Forelimb muscle (tissue), 1 donor: ENCODE measurements around the gene AGPAT3. TPM values are rescaled to one million over a fixed set of nuclear protein-coding genes. Genes with fewer than 3 reads are reported as not detected.

Source experiments
- DNase-seq: peaks from one replicate; pipeline ENCODE4 v3.0.0-alpha.2; 2013; ENCODE audit warnings: low read depth
- polyA plus RNA-seq: library from polyadenylated mRNA; unstranded; fragments of 120-200 nt; gene quantifications from one replicate; pipeline ENCODE4 v1.2.1, GENCODE V29; 2013; ENCODE audit not compliant: insufficient read length

Gene AGPAT3
- polyA plus RNA-seq, 1 donor: 27.0 TPM

DNA sequence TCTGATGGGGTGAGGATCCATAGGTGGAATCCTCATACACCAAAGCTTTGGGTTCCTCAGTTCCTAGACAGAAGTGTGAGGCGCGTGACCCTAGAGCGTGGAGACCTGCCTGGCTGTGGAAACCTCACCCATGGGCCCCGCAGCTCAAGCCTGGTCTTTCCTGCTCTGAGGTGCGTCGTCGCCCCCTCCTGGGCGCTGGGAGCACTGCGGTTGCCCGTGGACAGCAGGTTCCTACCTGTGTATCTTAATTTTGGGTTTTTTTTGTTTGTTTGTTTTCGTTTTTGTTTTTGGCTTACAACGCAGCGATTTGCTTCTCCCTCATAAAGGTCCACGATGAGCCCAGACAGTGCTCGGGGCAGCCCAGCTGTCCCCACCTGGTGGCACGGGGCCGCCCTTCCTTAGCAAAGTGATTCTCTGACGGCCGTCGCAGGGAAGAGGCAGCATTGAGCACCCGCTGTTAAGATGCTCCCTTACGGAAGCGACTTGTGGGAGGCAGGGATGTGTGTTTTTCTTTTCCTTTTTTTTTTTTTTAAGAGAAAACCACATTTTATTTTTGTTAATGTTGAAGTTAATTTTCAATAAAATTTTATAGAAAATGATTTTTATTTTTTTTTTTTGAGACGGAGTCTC, 110.6 kb downstream of the AGPAT3 start:
- DNase-seq: no peak

DNA sequence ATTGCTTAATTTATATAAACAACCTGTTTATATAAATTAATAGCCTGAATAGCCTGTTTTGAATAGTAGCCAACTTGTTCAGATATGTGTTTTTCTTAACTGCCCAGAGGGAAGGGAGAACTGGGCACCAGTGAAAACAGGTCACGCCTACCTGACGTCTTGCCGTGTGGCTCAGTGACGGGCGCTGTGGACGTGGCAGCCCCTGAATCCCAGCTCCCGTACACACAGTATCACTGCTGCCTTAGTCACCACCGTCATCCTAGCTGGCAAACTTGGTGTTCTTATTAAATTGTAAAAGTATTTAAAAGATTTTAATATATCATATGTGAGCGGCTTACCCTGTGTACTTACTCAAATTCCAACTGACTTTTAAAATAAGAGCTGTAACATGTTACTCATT, 111.6 kb downstream of the AGPAT3 start:
- DNase-seq: no peak

DNA sequence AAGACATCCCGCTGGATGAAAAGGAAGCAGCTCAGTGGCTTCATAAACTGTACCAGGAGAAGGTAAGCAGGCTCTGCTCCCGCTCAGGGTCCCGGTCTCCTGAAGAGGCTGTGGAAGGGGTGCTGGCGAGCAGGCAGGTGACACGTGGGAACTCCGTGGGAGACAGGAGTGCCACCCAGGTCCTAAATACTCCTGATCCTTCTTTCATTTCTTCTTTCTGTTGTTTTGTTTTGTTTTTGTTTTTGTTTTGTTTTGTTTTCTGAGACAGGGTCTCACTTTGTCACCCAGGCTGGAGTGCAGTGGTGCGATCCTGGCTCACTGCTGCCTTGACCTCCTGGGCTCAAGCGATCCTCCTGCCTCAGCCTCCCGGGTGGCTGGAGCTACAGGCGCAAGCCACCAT, 113.0 kb downstream of the AGPAT3 start:
- DNase-seq: no peak

DNA sequence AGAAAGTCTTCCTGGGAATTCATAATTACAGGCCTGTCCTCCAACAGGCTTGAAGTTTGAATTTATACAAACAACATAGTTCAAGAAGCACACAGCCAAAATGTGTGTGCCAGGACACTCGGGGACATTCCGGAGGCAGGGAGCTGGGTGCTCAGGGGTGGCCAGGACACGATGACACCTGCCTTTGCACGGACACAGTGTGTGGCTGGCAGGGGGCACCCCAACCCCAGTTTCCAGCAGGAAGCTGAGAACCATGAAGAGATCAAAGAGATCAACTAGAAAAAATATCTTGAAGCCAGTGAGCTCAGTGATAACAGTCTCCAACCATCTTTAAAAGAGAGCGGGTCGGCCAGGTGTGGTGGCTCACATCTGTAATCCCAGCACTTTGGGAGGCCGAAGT, 114.6 kb downstream of the AGPAT3 start:
- no peak for DNase-seq

DNA sequence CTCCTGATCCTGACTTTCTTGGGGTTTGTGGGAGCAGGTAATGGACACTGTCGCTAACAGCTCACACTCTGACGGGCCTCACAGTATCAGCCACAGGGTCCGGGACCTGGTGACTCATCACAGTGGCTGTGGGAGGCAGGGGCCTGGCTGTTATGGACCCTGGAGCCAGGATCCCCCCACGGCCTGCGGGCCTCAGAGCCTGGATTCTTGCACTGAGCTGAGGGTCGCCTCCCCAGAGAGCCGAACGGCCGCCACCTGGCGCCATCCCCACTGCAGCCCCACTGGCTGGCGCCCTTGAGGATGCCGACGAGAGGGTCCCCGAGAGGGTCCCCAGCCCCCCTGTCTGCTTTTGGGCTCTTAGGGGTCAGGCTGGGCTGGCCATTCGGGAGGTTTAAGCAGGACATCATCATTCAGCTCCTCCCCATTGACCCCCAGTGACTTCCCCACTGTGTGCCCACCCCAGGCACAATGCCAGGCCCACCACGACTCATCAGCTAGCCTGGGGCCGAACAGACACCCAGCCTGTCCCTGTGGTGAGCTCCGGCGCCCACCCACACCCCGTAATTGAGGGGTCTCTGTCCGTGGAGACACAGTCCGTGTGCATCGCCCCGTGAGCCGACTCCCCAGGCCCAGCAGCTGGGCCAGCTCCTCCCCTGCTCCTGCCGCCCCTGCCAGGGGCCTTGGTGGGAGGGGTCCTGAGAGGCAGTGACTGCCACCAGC, 116.3 kb downstream of the AGPAT3 start:
- no peak for DNase-seq

DNA sequence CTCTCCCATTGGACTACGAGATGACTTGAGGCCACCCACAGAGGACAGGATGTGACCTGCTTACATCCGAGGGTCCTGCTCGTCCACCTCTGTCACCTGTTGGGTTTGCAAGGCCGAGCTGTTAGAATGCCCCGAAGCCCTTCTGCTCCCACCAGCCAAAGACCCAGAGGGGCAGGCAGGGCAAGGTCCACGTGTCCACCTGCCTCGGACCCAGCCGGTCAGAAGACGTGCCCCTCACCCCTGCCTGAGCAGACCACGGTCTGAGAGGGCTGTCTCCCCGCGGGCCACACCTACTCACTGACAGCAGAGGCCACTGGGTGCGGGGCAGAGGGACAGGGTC, 116.8 kb downstream of the AGPAT3 start:
- DNase-seq: no peak

DNA sequence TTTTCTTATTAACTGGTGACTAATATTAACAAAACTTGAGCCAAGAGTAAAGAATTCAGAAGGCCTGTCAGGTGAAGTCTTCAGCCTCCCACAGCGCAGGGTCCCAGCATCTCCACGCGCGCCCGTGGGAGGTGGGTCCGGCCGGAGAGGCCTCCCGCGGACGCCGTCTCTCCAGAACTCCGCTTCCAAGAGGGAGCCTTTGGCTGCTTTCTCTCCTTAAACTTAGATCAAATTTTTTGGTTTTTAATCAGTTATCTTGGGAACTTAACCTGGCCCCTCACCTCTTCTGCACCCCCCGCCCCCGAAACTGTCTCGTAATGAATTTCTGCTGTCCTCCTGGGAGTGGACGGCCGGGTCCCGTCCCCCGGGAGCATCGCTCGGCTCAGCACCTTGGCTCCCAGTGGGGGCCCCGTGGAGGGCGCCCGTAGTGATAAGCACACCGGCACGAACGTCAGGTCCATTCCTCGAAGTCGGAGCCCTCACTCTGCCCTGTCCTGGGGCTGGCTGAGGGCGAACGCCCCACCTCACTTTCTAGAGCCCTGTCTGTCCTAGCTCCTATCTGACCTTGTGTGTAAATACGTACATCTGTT, 117.6 kb downstream of the AGPAT3 start:
- DNase-seq: no peak

DNA sequence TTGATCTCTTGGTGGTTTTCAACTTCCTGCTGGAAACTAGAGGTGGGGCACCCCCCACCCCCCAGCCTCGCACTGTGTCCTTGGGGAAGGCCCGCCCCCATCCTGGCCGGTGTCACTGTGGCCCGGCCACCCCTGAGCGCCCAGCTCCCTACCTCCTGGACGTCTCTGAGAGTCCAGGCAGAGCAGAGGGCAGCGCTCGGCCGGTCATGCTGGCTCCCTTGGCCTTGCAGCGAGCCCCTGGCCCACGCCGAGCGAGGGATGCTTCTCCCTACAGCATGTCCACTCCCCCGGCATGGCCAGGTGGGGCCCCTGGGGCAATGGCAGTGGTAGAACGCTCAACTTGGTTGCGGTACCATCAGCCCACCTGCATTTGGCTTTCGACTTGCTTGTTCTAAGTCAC, 118.4 kb downstream of the AGPAT3 start:
- DNase-seq: no peak

DNA sequence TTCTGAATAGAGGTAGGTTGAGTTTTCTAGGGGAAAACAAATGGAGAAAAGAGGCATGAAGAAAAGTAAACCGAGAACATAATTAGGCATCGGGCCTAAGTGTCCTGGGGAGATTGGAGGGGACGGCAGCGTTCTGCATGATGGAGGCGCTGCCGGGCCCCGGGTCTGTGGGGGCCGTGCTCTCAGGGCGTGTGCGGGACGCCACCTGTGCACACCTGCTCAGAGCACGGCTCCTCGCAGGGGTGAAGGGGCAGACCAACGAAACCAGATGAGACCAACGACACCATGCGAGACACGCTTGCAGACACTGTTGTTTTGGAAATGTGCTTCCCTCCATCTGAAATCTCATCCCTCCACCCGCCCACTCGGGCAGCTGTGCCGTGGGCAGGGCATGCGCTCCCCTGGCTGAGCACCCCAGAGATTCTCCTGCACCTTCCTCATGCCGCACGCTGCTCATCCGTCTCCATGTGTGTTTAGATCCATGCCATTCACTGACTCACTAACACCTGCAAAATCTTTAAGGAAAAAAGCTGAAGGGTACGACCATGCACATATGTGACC, 118.9 kb downstream of the AGPAT3 start:
- DNase-seq: no peak

DNA sequence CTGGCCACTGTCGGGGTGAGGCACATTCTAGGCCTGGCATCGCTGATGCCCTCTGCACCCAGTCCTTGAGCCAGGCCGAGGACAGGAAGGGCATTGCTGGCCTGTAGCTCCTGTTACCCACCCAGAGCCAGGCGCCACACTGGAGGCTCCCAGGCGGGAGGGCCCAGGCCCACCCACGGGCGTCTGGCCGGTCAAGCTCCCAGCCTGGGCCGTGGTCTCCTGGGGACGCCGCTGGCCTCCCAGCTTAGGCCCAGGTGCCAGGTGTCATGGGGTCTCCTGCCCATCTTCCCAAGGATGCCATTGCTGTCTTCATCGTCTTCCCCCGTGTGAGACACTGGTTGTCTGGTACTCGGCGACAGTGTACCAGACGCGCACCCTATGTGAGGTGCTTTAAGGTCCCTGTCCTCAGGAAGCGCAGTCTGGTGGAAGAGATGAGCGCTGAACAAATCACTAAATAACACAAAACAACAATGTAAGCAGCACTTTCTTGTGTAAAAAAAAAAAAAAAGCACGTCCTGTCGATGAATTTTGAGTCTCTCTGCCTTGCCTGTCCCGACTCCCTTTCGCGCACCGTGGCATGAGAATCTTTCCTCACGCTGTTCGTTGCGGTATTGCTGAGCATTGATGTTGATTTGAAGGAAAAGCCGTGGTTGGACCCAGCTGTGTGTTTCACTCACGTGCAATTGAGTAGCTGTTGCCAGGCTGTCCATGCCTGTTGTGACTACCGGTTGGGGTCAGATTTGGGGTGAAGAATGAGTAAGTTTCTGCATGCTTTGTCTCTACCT, 120.1 kb downstream of the AGPAT3 start:
- no peak for DNase-seq

DNA sequence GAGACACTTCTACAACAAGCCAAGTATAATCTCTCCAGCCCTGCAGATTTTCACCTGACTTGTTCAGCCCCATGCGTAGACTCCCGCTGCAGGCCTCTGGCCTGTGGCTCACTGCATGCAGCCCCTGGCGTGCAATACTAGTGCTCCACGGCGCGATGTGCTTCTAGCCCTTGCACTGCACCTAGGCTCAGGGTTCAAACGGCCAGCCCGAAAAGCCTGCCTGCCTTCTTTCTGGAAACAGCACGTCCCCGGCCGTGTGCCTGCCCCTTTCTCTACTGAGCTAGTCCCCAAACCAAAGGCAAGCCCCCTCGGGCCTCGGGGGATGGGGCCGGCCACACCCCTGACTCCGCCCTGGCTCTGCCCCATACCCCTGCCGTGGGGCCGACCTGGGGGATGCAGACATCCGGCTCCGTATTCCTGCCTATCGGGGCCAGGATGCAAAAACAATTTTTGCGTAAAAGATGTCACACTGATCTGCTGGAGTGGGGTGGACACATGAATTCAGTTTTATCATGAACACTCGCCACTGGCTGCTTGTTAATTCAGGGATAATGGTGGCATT, 120.7 kb downstream of the AGPAT3 start:
- DNase-seq: no peak

DNA sequence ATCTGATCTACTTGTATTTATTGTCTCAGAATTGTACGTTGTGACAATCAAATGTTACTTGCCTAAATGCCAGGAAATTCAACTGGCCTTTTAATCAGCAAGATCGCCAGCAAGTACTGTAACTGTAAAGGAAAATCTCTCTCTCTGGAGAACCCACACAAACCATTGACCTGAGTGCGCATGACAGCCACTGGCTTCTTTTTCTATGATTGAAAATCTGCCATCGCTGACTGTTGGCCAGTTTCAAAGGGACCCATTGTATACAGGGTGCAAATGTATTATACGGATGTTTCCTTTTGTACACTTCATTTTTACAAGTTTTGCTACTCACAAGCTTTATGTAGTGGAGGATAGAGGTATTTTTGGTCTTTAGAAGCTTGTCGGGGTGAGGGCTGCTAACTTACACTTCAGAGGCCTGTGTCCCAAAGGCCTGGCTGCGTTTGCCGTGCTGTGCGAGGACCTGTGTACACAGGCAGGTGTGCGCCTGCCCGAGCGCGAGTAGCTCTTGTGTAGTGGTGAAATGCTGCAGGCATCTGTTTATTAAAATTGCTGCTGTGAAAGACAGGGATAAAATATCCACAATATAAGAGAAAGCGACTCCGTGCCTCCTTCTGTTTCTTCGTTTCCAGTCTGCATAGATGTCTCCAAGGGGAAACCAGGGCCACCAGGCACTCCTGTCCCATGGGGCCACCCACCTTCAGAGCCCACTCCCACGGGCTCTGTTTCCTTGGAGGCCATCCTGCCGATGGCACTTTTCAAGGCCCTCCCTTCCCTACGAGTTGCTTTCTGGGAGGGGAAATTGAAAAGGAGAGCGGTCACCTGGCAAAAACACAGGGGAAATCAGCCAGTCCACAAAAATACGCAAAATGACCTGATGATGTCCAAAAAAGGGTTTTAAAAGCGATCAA, 121.8 kb downstream of the AGPAT3 start:
- DNase-seq: no peak

DNA sequence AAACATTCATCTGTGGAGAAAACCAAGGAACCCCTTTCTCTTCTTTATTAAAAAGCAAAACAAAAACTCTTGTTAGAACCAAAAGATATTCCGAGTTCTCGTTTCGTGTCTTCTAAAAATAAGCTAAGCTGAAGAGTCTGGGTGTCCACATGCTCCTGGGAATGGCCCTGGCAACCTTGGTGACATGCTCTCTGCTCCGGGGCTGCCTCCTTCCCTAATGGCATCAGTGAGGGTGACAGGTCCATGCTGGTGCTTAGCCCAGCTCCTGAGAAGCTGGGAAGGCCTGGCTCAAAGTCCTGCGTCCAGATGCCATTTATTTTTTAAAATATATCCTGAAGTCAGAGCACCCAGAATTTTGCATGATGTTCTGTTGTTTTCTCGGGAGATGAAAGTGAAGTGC, 122.5 kb downstream of the AGPAT3 start:
- DNase-seq: no peak

DNA sequence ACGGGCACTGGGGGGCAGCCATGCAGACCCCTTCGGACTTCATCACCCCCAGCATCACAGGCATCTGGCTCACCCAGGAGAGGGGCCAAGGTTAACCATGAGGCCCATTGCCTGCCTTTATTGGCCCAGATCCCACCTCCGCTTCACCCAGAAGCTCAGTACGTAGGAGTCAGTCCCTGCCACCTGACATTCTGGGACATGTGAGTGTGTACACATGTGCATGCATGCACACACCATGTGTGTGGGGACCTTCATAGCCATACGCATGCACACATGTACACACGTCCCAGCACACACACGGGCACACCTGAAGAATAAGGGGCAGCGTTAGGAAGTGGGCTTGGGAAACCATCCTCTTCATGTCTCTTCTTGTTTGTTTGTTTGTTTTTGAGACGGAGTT, 123.0 kb downstream of the AGPAT3 start:
- DNase-seq: no peak

DNA sequence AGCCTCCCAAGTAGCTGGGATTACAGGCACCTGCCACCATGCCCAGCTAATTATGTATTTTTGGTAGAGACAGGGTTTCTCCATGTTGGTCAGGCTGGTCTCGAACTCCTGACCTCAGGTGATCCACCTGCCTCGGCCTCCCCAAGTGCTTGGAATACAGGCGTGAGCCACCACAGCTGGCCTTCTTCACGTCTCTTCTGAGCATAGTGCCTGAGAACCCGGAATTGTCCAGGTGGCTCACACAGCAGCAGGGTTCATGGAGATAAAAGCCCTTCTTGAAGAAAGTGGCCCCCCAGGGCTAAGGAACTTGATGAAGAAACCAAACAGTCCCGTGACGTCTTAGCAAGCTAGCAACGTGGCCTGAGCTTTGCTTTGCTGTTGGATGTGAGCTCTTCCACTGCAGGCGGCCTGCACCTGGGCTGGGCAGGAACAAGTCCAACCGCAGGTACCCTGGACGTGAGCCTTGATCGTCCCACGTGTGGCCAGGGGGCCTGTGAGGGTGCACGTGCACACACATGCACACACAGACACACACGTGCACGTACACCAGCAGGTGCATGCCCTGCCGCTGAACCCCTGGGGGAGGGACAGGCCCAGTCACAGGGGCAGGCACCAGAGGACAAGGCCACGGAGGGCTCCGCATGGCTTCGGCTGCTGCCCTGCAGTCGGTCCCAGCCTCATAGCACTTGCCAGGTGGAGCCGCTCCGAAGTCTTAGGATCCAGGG, 123.6 kb downstream of the AGPAT3 start:
- no peak for DNase-seq

DNA sequence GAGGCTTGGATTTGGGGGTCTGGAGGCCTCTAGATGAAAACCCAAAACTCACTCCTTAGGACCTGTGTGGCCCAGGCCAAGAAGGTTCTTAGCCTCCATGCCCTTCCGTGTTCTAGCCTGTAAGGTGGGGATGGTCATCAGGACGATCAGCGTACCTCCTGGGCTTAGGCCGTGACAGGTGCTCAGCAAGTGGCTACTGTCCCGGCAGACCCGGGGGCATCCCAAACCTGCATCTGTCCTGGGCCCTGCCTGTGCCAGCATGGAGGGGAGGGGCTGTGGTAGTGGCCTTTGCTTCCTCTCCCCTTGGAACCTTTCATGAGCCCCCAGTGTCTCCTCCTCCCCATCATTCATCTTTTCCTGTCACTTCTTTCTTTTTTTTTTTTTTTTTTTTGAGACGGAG, 124.4 kb downstream of the AGPAT3 start:
- no peak for DNase-seq

DNA sequence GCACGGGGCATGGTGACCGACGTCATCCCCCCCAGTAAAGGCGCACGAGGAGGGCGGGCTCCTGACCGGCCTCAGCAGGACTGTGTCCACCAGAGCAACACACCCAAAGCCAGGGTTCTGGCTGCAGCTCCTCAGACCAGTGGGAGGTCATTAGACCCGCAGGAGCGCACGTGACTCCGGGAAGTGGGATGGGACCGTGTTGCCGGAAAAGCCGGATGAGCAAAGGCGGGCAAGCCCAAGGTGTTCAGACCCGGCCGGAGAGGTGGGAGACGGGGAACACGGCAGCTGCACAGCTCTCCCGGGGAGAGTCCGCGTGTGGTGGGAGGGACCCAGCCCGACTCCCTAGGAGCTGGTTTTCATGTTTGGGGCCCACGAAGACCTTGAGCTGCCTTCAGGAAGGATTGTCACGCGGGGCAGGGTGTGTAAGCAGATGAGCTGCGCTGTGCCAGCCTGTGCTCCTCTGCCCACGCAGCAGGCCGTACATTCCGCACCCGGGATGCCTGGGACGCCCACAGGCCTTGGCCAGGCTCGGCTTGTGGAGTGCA, 126.5 kb downstream of the AGPAT3 start:
- no peak for DNase-seq

DNA sequence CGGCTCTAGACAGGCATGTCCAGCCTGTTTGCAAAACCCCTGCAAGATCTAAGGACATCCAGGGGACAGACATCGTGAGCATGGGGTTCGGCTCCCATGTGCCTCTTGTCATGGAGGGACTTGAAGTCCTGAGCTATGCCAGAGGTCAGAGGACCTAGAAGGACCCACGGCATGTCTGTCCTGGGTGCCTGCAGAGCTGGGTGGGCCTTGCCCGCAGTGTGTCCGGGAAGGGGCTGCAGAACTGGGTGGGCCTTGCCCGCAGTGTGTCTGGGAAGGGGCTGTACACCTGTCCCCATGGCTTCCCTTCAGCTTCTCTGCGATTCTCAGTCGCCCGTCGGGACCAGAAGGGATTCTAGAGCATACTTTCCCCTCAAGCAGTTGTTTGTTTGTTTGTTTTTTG, 127.1 kb downstream of the AGPAT3 start:
- no peak for DNase-seq

DNA sequence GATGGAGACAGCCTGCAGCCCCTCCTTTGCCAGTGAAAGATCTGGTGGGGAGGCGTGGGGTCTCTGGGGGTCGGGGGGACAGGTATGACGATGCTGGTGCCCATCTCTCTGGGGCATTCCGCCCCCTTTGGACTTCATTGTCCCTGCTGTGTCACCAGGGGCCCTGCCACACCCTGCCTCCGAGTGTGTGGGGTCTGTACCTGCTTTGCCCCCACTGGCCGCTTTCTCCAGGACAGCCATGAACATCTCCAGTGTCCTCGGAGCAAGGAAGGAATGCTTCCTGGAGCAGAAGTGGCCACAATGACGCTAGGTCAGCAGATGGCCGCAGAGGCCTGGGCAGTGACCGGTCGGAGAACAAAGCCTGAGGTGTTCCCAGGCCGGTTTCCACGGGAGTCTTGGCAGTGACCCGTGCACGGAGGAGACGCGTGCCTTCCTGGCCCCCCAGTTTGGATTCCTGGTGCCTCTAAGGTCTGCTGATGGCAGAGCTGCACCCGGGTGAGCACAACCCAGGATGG, 128.5 kb downstream of the AGPAT3 start:
- DNase-seq: no peak

DNA sequence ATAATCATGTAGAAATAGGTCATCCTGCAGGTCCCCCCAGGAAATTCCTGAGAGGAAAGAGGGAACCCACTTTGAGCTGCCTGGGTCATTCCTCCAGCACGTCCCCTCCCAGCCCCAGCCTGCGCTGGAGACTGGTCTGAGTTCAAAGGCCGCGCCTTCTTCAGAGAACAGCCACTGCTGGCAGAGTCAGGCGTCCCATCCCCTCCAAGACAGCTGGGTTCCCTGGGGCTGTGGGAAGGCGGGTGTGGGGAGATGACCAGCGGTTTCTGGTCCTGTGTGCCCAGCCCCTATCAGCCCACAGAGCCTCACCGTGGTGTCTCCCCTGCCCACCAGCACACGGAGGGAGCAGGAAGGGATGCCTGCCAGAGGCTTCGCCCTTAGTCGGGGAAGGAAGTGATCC, 129.1 kb downstream of the AGPAT3 start:
- no peak for DNase-seq
